ENCODE measurements around the gene DTD2. TPM values are rescaled to one million over a fixed set of nuclear protein-coding genes. Genes with fewer than 3 reads are reported as not detected.

Gene DTD2
- total RNA-seq, 1 experiment from 2014 or later: 25.3 TPM

DNA sequence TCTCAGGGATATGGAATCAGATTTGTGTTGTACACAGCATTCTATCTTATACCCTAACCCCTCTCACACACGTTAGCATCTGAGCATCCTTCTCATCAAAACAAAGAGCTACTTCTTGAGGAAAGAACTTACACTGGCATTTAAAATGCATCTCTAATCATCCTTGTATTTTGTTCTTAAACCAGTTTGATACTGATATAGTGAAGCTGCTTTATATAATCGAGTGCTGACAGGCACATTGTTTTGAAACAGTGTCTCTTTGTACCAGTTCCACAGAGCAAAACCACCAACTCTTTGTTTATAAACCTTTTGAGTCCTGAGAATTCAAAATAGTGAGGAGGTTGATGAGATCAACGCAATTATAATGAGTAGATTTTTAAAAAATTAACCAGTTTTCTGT lies 21.7 kb upstream of the DTD2 start:
- H3K4me1 ChIP-seq (ENCODE audit: insufficient read depth, low read length, poor library complexity, severe bottlenecking): no peaks in the 10 kb centered on the region
- no peaks in the 10 kb centered on the region for H3K27me3 ChIP-seq (replicated peaks; ENCODE audit: insufficient read depth, low read depth, low read length, poor library complexity)
- ChIA-PET POLR2A (ENCODE audit: low non-redundant PET) (no interaction called here), CTCF (no interaction called here)
- H3K9me3 ChIP-seq (ENCODE audit: low read depth, low read length, poor library complexity, severe bottlenecking): no peaks in the 10 kb centered on the region
- no TSS peak for BruUV-seq (replicated peaks)
- no peak overlapping the region for H3K4me3 ChIP-seq (ENCODE audit: low read depth, low read length, poor library complexity, severe bottlenecking)
- no peak for DNase-seq (ENCODE audit: low spot score)
- no peaks in the 10 kb centered on the region for H3K36me3 ChIP-seq (ENCODE audit: insufficient read depth, low read length, poor library complexity, severe bottlenecking)
- TF ChIP-seq, protein P1, sequence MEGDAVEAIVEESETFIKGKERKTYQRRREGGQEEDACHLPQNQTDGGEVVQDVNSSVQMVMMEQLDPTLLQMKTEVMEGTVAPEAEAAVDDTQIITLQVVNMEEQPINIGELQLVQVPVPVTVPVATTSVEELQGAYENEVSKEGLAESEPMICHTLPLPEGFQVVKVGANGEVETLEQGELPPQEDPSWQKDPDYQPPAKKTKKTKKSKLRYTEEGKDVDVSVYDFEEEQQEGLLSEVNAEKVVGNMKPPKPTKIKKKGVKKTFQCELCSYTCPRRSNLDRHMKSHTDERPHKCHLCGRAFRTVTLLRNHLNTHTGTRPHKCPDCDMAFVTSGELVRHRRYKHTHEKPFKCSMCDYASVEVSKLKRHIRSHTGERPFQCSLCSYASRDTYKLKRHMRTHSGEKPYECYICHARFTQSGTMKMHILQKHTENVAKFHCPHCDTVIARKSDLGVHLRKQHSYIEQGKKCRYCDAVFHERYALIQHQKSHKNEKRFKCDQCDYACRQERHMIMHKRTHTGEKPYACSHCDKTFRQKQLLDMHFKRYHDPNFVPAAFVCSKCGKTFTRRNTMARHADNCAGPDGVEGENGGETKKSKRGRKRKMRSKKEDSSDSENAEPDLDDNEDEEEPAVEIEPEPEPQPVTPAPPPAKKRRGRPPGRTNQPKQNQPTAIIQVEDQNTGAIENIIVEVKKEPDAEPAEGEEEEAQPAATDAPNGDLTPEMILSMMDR (conservative IDR thresholded peaks at IDR 0.05; ENCODE audit: low read depth, low read length): no peak
- TF ChIP-seq EZH2 (IDR thresholded peaks at IDR 0.05; ENCODE audit: borderline replicate concordance, low read depth, low read length, poor library complexity, severe bottlenecking): no peak
- intact Hi-C loops (cut with micrococcal nuclease; ENCODE audit: unreplicated experiment): no loop called here
- H3K27ac ChIP-seq (ENCODE audit: low read depth, low read length, poor library complexity, severe bottlenecking): no peak overlapping the region

DNA sequence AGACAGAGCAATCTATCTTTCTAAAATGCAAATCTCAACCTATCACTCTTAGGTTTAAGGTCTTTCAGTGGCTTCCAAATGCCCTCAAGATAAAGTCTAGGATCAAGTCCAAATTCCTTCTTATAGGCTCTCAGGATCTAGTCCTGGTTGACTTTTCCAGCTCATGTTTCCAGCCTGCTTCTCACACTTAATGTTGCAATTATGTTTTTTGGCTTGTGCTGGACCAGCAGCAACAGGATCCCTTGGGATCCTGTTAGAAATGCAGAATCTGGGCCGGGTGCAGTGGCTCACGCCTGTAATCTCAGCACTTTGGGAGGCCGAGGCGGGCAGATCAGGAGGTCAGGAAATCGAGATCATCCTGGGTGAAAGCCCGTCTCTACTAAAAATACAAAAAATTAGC lies 19.9 kb upstream of the DTD2 start:
- no peaks in the 10 kb centered on the region for H3K9me3 ChIP-seq (ENCODE audit: low read depth, low read length, poor library complexity, severe bottlenecking)

DNA sequence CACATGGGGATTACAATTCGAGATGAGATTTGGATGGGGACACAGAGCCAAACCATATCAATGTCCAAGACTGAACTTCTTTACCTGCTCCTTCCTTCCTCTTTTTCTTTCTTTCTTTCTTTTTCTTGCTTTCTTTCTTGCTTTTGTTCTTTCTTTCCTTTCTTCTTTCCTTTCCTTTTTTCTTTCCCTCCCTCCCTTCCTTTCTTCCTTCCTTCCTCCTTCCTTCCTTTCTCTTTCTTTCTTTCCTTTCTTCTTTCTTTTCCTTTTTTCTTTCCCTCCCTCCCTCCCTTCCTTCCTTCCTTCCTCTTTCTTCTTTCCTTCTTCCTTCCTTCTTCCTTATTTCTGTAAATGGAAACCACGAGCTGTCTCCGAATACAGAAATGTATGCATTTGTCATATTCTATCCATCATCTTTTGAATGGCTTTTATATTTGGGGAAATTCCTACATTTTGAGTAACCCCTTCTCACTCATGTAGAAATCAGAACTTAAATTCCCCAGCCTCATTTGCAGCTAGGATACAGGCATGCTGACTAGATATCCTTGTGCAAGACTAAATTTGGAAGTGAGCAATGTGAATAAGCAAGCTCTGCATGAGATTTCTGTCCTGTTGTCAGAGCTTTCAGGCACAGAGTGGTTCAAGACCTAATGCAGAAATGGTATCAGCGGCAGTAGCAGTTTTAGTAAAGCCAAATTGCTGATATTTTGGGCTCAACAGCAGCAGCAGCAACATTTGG lies 19.0 kb upstream of the DTD2 start:
- ChIA-PET POLR2A (ENCODE audit: low non-redundant PET) (no interaction called here), CTCF (no interaction called here)
- H3K27me3 ChIP-seq (replicated peaks; ENCODE audit: insufficient read depth, low read depth, low read length, poor library complexity): no peaks in the 10 kb centered on the region
- no peak overlapping the region for H3K27ac ChIP-seq (ENCODE audit: low read depth, low read length, poor library complexity, severe bottlenecking)
- intact Hi-C loops (cut with micrococcal nuclease; ENCODE audit: unreplicated experiment): no loop called here
- DNase-seq (ENCODE audit: low spot score): no peak
- no peaks in the 10 kb centered on the region for H3K9me3 ChIP-seq (ENCODE audit: low read depth, low read length, poor library complexity, severe bottlenecking)
- TF ChIP-seq, protein P1 (conservative IDR thresholded peaks at IDR 0.05; ENCODE audit: low read depth, low read length): no peak
- TF ChIP-seq EZH2 (IDR thresholded peaks at IDR 0.05; ENCODE audit: borderline replicate concordance, low read depth, low read length, poor library complexity, severe bottlenecking): no peak
- H3K4me3 ChIP-seq (ENCODE audit: low read depth, low read length, poor library complexity, severe bottlenecking): no peak overlapping the region
- no peaks in the 10 kb centered on the region for H3K36me3 ChIP-seq (ENCODE audit: insufficient read depth, low read length, poor library complexity, severe bottlenecking)
- H3K4me1 ChIP-seq (ENCODE audit: insufficient read depth, low read length, poor library complexity, severe bottlenecking): no peaks in the 10 kb centered on the region
- no TSS peak for BruUV-seq (replicated peaks)

More for the DNA sequence above, 19.9 kb upstream of the DTD2 start:
- Histone ChIP-seq H3K4me1 (ENCODE audit: insufficient read depth, low read length, poor library complexity, severe bottlenecking) (no peaks in the 10 kb centered on the region), H3K36me3 (ENCODE audit: insufficient read depth, low read length, poor library complexity, severe bottlenecking) (no peaks in the 10 kb centered on the region), H3K27ac (ENCODE audit: low read depth, low read length, poor library complexity, severe bottlenecking) (no peak overlapping the region), H3K27me3 (replicated peaks; ENCODE audit: insufficient read depth, low read depth, low read length, poor library complexity) (no peaks in the 10 kb centered on the region), H3K4me3 (ENCODE audit: low read depth, low read length, poor library complexity, severe bottlenecking) (no peak overlapping the region)
- no TSS peak for BruUV-seq (replicated peaks)
- DNase-seq (ENCODE audit: low spot score): no peak
- intact Hi-C loops (cut with micrococcal nuclease; ENCODE audit: unreplicated experiment): no loop called here
- TF ChIP-seq EZH2 (IDR thresholded peaks at IDR 0.05; ENCODE audit: borderline replicate concordance, low read depth, low read length, poor library complexity, severe bottlenecking): no peak
- TF ChIP-seq, protein P1 (conservative IDR thresholded peaks at IDR 0.05; ENCODE audit: low read depth, low read length): no peak
- CTCF ChIA-PET: no interaction called here
- POLR2A ChIA-PET (ENCODE audit: low non-redundant PET): no interaction called here

Data from A673 (cell line).